IPS DF 19.7 (cell line): ENCODE measurements around the gene KLHDC9.

Experiments
- DNase-seq: peaks from one replicate; pipeline ENCODE4 v3.0.0-alpha.2; 2013; ENCODE audit warnings: low read depth, low spot score

Gene KLHDC9

DNA sequence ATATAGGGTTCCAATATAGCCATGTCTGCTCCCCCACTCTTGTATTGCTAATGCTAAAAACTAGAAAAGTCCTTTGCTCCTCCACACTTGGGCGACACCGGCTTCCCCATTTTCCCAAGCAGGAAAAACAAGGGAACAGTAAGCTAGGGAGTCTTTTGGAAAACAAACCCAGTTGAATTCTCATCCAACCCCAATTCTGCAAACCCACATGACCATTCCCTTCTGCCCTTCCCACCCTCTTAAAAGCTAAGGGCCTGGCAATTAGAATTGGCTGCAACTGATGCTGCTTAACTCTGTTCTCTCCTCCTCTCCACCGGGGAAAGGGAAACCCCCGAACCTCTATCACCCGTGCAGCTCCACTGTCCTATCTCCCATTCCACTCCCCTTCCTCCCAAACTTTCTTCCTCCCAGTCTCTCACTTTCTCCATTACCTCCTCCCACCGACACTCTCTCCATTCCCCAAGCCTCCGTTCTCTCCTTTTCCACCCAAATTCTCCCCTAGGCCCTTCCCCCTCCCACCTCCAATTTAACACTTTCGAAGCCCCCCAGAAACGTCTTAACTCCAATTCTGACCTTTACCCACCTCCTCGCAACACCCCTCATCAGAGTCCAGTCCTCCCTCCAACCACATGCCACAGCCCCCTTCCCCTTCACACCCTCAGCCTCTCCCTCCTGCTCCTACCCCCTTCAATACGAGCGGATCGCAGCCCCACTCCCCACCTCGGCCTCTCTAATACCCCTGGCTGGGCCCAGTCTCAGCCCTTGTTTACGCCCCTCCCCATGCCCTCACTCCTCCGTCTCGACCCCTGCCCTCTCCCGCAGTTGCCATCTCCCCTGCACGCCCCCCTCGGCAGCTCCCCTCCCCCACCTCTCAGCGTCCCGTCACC, 33.6 kb downstream of the KLHDC9 start:
- DNase-seq, result no peak

DNA sequence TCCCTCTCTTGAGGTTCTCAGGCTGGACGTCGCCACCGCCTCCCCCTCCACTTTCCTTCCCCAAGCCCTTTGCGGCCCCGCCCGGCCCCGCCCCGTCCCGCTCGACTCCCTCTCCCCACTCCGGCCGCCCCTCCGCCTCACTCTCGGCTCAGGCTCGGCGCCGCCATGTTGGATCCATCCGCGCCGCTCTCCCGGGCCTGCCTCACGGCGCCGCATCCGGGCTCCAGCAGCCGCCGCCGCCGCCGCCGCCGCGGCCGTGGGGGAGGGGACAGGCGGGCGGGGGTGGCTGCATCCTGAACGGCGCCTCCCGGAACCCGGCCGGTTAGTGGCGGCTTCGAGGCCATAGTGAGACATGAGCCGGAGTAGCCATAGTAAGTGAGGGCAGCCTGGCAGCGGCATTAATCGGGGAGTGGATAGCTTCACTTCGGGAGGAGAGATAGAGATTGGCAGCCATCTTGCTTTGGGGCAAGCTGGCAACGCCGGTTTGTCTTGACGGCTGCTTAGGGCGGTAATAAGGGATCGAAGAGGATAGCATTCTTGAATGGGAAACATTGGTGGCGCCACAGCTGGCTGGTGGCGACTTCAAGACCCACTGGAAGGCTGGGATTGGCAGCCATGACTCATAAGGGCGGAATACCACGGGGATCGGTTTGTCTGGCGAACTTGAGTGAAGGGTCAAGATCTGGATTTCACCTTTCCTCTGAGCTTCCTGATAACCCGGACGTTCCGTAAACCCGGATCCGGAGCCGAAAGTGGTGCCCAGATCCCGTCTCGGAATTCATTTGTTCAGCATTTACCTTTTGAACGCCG, 34.5 kb downstream of the KLHDC9 start, which contains the start of gene DEDD:
Gene DEDD (minus strand): TSS at position 258 of the 810 bp plus-strand sequence. CDS start 8,205 bp downstream, outside the sequence.
- DNase-seq, result peak; percentile 96

DNA sequence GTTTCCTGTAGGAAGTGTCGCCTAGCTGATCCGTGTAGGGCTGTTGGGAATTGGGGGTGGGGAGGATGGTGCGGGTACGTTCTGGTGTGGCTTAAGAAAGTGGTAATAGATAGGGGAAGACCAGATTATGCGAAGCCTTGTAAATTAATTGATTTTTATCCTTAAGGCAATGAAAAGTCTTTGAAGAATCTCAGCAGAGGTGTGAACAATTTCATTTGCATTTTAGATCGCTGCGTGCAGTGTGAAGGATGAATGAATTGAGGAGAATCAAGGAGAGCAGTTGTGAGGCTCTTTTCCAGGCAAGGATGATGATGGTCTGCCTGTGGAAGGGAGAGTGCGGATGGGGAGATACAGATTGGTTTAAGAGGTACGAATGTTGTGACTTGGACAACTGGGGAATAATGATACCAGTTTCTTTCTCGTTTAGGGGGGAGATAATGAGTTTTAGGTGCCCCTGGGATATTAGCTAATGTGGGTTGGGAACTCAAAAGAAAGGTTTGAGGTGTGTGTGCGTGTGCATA, 35.1 kb downstream of the KLHDC9 start:
- no peak for DNase-seq

DNA sequence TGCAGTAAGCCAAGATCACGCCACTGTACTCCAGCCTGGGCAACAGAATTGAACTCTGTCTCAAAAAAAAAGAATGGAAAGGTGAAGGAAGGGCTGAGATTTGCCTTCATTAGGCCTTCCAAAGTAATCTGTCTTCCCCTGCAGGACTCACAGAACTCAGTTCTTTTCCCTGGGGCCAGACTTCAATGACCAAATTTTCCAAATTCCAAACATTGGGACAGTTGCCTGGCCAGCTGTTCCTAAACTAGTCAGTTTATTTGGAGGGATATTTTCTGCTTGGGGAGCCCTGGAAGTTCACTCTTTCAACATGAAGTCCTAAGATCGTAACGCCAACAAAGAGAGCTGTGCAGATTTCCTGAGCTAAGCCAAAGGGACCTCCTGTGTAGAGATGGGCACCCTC, 39.7 kb downstream of the KLHDC9 start:
- DNase-seq, result no peak

DNA sequence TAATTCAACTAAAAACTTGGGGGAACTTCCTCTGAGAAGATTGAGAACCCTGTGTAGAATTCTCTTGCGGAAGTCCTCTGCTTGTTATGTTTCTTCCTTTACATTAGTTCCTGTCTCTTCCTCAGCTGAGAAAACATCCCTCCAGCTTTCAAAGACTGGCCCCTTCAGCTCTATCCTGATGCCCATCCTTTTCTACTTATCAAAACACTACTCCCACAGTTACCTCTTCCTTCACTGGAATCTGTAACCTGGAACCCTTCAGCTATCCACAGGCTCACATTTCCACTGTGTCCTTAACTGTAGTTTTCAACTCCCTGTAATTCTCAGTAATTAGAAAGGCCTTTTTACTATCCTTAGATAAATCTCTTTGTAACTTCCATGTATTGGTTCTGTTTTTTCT, 40.3 kb downstream of the KLHDC9 start:
- no peak for DNase-seq

DNA sequence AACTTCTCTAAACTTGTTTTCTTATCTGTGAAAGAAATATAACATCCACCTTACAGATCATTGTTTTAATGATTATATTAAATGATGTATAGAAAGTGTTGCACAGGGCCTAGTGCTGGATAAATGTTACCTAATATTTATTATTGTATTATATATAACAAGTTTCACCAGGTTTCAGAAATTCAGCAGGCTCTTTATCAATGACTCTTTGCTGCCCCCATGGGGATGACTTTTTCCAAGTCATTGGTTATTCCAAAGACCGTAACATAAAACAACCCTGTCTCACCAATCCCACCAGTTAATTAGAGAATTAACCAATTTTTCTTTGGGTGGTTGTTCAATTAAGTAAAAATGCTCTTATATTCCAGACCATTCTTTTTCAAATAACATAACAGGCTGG, 41.6 kb downstream of the KLHDC9 start:
- no peak for DNase-seq

DNA sequence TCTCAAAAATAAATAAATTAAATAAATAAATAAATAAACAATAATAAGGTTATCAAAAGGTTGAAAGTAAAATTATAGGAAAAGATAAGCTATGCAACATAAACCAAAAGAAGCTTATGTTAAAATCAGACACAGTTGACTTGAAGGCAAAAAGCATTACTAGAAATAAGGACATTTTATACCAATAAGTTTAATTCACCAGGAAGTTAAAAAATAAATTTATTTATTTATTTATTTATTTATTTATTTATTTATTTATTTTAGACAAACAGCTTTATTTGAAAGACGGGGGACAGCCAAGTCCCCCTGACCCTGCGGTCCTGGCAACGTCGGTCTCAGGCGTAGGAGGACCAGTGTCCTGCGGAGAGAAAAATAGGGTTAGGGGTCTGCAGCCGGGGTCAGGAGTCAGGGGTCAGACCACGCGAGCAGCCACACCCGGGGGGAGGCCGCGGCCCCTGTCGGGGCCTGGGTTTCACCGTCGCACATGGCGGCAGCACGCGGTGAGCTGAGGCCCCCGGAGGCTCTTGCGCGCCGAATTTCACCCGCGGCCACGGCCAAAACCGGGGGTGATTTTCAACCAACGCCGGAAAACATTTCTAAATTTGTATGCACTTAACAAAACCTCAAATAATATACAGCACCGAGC, 42.7 kb downstream of the KLHDC9 start:
- no peak for DNase-seq

DNA sequence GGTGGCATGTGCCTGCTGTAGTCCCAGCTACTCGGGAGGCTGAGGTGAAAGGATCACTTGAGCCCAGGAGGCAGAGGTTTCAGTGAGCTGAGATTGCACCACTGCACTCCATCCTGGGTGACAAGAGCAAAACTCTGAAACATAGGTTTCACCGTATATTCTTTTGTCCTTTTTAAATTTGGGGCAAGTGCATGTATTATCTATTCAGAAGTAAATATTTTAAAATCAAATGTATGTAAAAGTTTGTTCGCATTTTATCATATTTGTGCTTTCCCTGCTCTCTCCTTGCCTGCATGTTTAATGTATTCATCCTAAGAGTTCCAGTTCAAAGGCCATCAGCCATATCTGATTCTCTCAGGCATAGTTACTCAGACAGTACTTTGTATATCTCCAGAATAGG, 47.7 kb downstream of the KLHDC9 start:
- no peak for DNase-seq
